HEK293 (cell line): Measurements from ENCODE around the gene LRRC51.

Source experiments
- EGR2 ChIP-seq: fragments of 450-650 bp; formaldehyde crosslinking; IDR thresholded peaks from 2 replicates; pipeline ENCODE4 v1.5.1; 2016; ENCODE audit warnings: low read depth, missing biosample characterization, missing genetic modification characterization
- SALL2 ChIP-seq: fragments of 450-650 bp; formaldehyde crosslinking; IDR thresholded peaks from 2 replicates; pipeline ENCODE4 v1.5.0; 2017; ENCODE audit warnings: missing biosample characterization, mild to moderate bottlenecking, missing genetic modification characterization, borderline replicate concordance
- SP2 ChIP-seq: fragments of 450-650 bp; formaldehyde crosslinking; IDR thresholded peaks from 2 replicates; pipeline ENCODE4 v1.5.1; 2016; ENCODE audit warnings: missing biosample characterization, missing genetic modification characterization
- ZNF140 ChIP-seq: fragments of 450-650 bp; formaldehyde crosslinking; IDR thresholded peaks from 2 replicates; pipeline ENCODE4 v1.5.1; 2016; ENCODE audit warnings: missing biosample characterization, missing genetic modification characterization
- ZNF202 ChIP-seq: fragments of 450-650 bp; formaldehyde crosslinking; IDR thresholded peaks from 2 replicates; pipeline ENCODE4 v1.5.1; 2016; ENCODE audit warnings: missing biosample characterization, missing genetic modification characterization, borderline replicate concordance
- ZNF239 ChIP-seq: fragments of 450-650 bp; formaldehyde crosslinking; IDR thresholded peaks from 2 replicates; pipeline ENCODE4 v1.5.1; 2016; ENCODE audit warnings: missing biosample characterization, missing genetic modification characterization
- ZNF404 ChIP-seq: fragments of 450-650 bp; formaldehyde crosslinking; IDR thresholded peaks from 2 replicates; pipeline ENCODE4 v1.5.1; 2017; ENCODE audit warnings: missing biosample characterization, missing genetic modification characterization
- ZNF416 ChIP-seq: fragments of 450-650 bp; formaldehyde crosslinking; IDR thresholded peaks from 2 replicates; pipeline ENCODE4 v1.5.1; 2016; ENCODE audit warnings: missing biosample characterization, missing genetic modification characterization
- ZNF423 ChIP-seq: fragments of 450-650 bp; formaldehyde crosslinking; IDR thresholded peaks from 2 replicates; pipeline ENCODE4 v1.5.1; 2016; ENCODE audit warnings: missing biosample characterization, missing genetic modification characterization
- ZNF843 ChIP-seq: fragments of 450-650 bp; formaldehyde crosslinking; IDR thresholded peaks from 2 replicates; pipeline ENCODE4 v1.5.1; 2016; ENCODE audit warnings: missing biosample characterization, missing genetic modification characterization
- TF ChIP-seq, protein P1 (sequence below): fragments of 450-650 bp; formaldehyde crosslinking; IDR thresholded peaks from 2 replicates; pipeline ENCODE4 v1.5.1; 2017; ENCODE audit warnings: missing biosample characterization, missing genetic modification characterization
- TF ChIP-seq, protein P2 (sequence below): fragments of 450-650 bp; formaldehyde crosslinking; IDR thresholded peaks from 2 replicates; pipeline ENCODE4 v1.5.1; 2016; ENCODE audit warnings: missing biosample characterization, missing genetic modification characterization

DNA sequence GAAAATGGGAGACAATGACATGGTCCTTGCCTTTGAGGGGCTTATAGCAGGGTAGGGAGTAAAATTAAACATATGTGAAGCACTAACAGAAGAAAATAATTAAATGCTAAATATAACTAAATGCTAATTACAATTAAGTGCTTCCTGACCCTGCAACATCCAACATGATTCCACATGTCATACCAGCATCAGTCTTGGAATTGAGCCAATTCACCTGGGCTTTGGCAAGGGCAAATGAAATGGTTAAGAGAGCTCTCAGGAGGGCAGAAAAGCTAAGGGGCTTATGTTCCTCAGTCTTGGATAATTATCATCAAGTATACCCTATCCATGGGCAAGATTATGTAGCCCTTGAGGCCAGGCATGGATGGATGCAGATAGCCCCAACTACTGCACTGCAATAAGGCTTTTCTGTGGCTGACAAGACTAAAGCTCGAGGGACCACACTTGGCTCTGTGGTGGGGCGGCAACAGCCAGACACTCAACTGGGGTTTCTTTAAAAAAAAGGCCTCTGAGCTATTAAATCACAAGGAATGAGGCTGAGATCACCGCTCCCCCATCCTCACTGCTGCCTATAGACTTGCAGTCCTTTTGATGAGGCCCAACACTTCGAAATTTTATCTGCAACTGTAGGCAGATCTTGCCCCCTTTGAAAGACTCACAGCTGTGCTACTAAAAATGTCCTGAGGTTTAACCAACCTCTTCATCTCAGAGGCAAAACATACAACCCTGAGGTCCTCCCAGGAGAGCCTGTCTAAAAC, 42.9 kb upstream of the LRRC51 start:
- TF ChIP-seq ZNF423, result no peak
- TF ChIP-seq ZNF202 (tag by site-specific recombination), result no peak
- no peak for TF ChIP-seq SP2
- TF ChIP-seq, protein P1, sequence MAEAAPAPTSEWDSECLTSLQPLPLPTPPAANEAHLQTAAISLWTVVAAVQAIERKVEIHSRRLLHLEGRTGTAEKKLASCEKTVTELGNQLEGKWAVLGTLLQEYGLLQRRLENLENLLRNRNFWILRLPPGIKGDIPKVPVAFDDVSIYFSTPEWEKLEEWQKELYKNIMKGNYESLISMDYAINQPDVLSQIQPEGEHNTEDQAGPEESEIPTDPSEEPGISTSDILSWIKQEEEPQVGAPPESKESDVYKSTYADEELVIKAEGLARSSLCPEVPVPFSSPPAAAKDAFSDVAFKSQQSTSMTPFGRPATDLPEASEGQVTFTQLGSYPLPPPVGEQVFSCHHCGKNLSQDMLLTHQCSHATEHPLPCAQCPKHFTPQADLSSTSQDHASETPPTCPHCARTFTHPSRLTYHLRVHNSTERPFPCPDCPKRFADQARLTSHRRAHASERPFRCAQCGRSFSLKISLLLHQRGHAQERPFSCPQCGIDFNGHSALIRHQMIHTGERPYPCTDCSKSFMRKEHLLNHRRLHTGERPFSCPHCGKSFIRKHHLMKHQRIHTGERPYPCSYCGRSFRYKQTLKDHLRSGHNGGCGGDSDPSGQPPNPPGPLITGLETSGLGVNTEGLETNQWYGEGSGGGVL (tag by site-specific recombination), result no peak
- TF ChIP-seq, protein P2, sequence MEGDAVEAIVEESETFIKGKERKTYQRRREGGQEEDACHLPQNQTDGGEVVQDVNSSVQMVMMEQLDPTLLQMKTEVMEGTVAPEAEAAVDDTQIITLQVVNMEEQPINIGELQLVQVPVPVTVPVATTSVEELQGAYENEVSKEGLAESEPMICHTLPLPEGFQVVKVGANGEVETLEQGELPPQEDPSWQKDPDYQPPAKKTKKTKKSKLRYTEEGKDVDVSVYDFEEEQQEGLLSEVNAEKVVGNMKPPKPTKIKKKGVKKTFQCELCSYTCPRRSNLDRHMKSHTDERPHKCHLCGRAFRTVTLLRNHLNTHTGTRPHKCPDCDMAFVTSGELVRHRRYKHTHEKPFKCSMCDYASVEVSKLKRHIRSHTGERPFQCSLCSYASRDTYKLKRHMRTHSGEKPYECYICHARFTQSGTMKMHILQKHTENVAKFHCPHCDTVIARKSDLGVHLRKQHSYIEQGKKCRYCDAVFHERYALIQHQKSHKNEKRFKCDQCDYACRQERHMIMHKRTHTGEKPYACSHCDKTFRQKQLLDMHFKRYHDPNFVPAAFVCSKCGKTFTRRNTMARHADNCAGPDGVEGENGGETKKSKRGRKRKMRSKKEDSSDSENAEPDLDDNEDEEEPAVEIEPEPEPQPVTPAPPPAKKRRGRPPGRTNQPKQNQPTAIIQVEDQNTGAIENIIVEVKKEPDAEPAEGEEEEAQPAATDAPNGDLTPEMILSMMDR (tag by site-specific recombination), result no peak
- TF ChIP-seq ZNF843, result no peak
- TF ChIP-seq ZNF404 (tag by site-specific recombination), result no peak
- no peak for TF ChIP-seq EGR2
- TF ChIP-seq SALL2 (tag by site-specific recombination), result no peak
- TF ChIP-seq ZNF140 (tag by site-specific recombination), result no peak
- TF ChIP-seq ZNF239 (tag by site-specific recombination), result no peak
- TF ChIP-seq ZNF416 (tag by site-specific recombination), result no peak
